GM21367 (cell line): Measurements from ENCODE around the gene TMEM52.

ENCODE experiments used
- ATAC-seq: cut with Tn5 transposase; IDR thresholded peaks from one replicate; pipeline ENCODE4 v1.9.1; 2021; ENCODE audit not compliant: unreplicated experiment

TMEM52 gene

GRCh38 chr1:1918901-1919303 is at the start of gene TMEM52:
Gene TMEM52, minus strand, starts transcription at chr1:1919279. Its CDS starts 14 bp downstream, at chr1:1919265.
- ATAC-seq, result peak; percentile 9

DNA sequence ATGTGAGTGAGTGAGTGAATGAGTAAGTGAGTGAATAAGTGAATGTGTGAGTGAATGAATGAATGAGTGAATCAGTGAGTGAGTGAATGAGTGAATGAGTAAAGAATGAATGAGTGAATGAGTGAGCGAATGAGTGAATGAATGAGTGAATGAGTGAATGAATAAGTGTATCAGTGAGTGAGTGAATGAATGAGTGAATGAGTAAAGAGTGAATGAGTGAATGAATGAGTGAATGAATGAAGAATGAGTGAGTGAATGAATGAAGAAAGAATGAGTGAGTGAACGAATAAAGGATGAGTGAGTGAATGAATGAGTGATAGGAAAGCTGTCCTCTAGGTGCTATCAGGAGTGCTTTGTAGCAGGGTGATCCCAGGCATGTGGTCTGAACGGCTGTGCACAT is 48.8 kb upstream of the TMEM52 start:
- ATAC-seq, result no peak

DNA sequence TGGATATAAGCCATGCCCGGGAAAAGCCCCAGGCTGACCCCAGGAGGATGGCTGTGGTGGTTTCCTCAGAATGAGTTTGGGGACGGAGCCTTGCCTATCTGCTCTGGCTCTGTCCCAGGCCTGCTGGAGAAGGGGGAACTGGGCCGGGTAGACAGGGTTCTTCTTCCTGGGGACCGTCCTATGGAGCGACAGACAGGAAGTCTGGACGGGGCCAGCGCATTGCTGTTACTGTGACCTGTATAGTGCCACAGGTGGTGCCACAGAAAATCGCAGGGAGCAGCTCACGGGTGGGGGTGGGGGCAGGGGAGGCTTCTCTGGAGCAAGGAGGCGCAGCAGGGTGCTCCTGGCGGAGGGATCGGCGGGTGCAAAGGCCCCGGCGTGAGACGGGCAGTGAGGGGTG is 48.1 kb upstream of the TMEM52 start:
- ATAC-seq, result no peak

DNA sequence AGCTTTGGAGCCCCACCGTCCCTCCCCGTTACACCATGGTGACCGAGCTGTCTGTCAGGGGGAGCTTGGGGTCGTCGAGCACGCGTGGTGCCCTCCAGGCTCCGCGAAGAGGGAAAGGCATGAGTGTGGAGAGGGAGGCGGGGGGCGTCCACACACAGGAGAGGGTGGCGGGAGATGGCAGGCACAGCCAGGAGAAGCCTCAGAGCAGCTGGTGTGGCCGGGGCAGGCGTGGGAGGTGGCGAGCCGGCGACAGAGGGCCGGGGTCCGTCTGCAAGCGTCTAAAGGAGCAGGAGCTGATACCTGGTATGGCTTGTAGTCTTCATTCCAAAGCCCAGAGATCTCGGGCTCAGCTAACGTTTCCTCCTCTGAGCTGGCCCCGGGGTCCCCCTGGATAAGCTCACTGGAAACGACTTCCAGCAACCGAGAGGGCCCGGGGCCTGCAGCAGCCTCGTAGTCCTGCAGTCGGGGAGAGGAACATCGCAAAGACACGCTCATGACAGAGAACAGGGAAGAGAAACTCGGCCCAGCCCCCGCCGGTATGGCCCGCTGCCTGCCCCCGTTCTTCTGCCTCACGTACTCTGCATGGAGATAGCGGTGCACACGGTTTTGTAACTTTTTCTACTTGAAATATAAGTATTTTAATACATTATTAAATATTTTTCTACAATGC is 47.1 kb upstream of the TMEM52 start:
- no peak for ATAC-seq

- no peak for ATAC-seq
Measured at GRCh38 chr1:1965546-1965945, 46.5 kb upstream of the TMEM52 start.

- ATAC-seq, result no peak
Measured at GRCh38 chr1:1964811-1965210, 45.7 kb upstream of the TMEM52 start.

- no peak for ATAC-seq
Measured at GRCh38 chr1:1963570-1963969, 44.5 kb upstream of the TMEM52 start.

- no peak for ATAC-seq
Measured at GRCh38 chr1:1962752-1963151, 43.7 kb upstream of the TMEM52 start.

GRCh38 chr1:1960480-1961196 is 41.6 kb upstream of the TMEM52 start:
- ATAC-seq, result no peak

DNA sequence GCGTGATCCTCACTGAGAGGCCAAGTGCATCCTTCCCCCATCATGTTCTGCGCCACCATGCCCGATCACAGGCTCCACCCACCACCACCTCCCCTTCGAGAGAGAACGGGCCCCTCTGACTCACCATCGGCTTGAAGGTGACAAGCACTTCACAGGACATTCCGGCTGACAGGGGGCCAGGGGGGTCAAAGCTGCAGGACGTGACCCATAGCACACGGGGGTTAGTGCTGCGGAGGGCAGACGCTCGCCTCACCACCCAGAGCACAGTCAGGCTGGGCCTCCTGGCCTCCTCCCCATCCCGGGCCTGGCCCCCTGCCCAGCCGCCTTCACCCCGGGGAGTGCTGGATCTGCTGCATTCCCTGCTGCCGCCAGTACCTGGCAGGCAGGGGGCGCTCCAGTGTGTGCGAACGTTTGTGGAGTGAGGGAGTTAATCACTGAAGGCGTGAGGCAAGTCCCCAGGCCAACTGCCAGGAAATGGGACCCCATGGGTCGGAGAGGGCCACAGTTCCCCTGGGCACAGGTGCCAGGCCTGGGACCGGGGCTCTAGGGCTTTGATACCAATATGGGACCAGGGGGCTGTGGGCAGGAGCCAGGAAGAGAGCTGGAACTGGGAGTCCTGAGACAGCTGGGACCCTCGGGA is 40.9 kb upstream of the TMEM52 start:
- ATAC-seq, result no peak

- no peak for ATAC-seq
Measured at GRCh38 chr1:1959459-1959839, 40.4 kb upstream of the TMEM52 start.

DNA sequence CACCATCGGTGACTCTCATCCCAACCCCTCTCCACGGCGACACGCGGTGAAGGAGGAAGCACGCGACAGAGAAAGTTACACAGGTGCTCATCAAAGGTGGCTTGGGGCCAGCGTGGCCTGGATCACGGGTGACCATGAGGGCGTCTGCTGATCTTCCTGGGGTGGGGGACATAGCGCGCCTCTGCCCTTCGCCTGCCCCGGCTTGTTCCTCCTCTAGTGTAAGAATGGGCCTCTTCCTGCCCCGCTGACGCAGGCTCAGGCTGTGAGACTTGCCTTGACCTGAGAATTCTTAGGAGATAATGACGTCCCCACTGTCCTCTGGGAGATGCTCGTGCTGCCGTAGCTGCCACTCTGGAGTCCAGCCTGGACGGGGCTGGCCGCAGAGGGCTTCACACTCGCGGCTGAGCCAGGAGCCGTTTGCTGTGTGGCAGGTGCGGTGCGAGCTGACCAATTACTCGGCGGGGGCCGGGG is 39.0 kb upstream of the TMEM52 start:
- no peak for ATAC-seq

GRCh38 chr1:1957533-1957961 is 38.5 kb upstream of the TMEM52 start:
- ATAC-seq, result no peak

DNA sequence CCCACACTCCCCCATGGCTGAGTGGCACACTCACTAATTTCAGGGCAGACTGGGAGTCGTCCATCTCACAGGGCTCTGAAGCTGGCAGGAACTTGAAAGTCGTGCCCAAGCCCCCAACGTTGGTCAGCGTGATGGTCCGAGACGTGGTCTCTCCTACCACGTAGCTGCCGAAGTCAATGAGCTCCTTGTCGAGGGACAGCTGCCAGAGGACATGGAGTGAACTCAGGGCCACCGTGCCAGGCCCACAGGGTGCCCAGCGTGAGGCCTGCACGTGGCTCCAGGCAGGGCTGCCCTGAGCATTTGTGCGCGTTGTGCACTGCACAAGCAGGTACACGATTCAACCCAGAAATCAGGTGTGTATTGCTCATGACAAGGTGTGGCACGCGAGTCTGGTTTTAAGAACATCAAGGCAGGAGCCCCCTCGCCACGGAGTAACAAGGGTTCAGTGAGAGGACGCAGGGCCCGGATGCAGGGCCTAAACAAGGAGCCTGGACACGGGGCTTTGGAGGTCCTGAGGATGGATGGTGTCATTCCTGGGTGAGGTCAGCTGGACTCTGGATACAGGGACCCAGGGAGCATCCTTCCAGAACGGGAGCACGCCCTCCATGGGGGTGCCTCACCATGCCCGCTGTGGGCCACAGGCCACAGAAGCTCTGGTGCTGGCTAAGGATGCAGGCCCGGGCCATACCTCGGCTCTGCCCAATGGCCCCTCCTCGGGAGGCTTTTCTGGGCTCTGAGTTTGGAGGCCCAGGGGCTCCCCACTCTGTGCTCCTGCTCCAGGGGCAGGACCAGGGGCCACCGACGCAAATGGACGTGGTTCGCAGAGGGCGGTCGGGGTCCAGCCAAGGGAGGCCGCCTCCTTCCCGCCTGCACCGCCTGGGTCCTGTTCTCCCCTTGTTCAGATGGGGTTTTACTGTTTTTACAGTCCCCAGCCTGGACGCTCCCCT is 37.8 kb upstream of the TMEM52 start:
- no peak for ATAC-seq

- no peak for ATAC-seq
Measured at GRCh38 chr1:1956101-1956500, 37.0 kb upstream of the TMEM52 start.

DNA sequence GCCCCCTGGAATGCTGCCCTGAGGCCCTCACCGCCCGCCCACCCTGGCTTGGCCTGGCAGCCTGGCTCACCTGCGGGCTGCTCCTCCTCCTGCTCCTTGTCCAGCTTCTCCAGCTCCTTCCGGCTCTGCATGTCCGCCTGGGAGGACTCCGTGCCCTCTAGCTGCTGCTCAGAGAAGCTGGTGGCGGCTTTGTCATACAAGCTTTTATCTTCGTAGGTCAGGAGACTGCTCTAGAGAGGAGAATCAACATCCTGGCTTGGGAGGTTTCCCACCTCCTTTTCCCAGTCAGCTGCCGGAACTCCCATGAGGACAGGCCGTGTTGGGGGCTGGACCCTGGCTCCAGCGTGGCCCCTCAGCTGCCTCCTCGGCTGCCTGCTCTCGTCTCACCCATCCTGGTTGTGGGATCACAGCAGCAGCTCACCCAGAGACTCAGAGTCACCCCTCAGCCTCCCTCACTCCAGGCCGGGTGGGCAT is 36.6 kb upstream of the TMEM52 start:
- no peak for ATAC-seq

GRCh38 chr1:1954831-1955441 is 35.9 kb upstream of the TMEM52 start:
- ATAC-seq, result no peak

DNA sequence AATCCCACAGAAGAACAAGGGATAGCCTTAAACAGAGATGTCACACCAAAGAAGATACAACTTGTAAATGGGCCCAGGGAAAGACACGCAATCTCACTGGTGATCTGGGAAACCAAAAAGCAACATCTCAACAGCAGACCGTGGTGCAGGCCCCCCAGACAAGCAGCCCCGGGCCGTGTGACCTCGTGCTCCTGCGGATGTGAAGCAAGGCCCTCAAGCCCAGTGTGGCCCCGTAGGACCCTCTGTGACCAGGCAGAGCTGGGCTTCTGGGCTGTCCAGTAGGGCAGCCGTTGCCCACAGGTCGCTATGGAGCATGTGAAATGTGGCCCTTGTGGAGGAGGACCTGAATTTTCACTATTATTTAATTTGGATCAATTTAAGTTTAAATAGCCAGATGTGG is 34.9 kb upstream of the TMEM52 start:
- no peak for ATAC-seq

DNA sequence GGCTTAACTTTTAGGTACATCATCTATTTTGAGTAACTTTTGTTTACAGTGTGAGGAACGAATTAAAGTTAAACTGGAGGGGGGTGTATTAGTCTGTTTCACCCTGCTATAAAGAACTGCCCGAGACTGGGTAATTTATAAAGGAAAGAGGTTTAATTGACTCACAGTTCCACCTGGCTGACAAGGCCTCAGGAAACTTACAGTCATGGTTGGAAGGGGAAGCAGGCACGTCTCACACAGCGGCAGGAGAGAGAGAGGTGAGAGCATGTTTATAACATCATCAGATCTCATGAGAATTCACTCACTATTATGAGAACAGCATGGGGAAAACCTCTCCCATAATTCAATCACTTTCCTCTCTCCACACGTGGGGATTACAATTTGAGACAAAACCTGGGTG is 31.9 kb upstream of the TMEM52 start:
- no peak for ATAC-seq

DNA sequence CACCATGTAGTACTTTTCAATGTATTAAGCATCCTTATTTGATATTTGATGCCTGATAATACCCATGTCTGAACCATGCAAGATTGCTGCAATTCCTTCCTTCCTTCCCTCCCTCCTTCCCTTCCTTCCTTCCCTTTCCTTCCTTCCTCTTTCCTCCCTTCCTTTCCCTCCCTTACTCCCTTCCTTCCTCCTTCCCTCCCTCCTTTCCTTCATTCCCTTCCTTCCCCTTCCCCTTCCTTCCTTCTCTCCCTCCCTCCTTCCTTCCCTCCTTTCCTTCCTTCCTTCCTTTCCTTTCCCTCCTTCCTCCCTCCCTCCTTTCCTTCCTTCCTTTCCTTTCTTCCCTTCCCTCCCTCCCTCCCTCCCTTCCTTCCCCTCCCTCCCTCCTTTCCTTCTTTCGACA is 29.7 kb upstream of the TMEM52 start:
- no peak for ATAC-seq
